ENCODE measurements around the gene ABL1. TPM values are rescaled to one million over a fixed set of nuclear protein-coding genes. Genes with fewer than 3 reads are reported as not detected.

The ABL1 gene
- 118 TPM for total RNA-seq (ENCODE audit: unreplicated experiment)
- long read RNA-seq, full-length matches to known transcripts, result 1 of 7 reads
- long read RNA-seq, partial matches to known transcripts, result 6 of 7 reads
- long read RNA-seq, other reads (novel, unspliced or antisense), result 0 of 7 reads

GRCh38 chr9:130834371-130835336 is at the start of gene ABL1:
TSS of gene ABL1 (plus strand) at chr9:130835254. CDS start at chr9:130835447, 193 bp downstream.
- H3K27me3 Mint-ChIP-seq (ENCODE audit: unreplicated experiment), result peaks cover 9% of the 10 kb centered on the region
- peak; percentile 70 for DNase-seq
- TF ChIP-seq, protein P1, sequence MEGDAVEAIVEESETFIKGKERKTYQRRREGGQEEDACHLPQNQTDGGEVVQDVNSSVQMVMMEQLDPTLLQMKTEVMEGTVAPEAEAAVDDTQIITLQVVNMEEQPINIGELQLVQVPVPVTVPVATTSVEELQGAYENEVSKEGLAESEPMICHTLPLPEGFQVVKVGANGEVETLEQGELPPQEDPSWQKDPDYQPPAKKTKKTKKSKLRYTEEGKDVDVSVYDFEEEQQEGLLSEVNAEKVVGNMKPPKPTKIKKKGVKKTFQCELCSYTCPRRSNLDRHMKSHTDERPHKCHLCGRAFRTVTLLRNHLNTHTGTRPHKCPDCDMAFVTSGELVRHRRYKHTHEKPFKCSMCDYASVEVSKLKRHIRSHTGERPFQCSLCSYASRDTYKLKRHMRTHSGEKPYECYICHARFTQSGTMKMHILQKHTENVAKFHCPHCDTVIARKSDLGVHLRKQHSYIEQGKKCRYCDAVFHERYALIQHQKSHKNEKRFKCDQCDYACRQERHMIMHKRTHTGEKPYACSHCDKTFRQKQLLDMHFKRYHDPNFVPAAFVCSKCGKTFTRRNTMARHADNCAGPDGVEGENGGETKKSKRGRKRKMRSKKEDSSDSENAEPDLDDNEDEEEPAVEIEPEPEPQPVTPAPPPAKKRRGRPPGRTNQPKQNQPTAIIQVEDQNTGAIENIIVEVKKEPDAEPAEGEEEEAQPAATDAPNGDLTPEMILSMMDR (IDR thresholded peaks at IDR 0.05; ENCODE audit: partially characterized antibody, unreplicated experiment), result no peak
- H3K36me3 Mint-ChIP-seq (ENCODE audit: unreplicated experiment), result no peaks in the 10 kb centered on the region
- peak within 1 kb of the TSS; percentile 99 for H3K4me3 Mint-ChIP-seq (ENCODE audit: unreplicated experiment)
- H3K27ac Mint-ChIP-seq (ENCODE audit: unreplicated experiment), result peak within 1 kb of the TSS; percentile 98
- H3K4me1 Mint-ChIP-seq (ENCODE audit: low read depth, unreplicated experiment), result peaks cover 48% of the 10 kb centered on the region
- peaks cover 15% of the 10 kb centered on the region for H3K9me3 Mint-ChIP-seq (ENCODE audit: unreplicated experiment)

DNA sequence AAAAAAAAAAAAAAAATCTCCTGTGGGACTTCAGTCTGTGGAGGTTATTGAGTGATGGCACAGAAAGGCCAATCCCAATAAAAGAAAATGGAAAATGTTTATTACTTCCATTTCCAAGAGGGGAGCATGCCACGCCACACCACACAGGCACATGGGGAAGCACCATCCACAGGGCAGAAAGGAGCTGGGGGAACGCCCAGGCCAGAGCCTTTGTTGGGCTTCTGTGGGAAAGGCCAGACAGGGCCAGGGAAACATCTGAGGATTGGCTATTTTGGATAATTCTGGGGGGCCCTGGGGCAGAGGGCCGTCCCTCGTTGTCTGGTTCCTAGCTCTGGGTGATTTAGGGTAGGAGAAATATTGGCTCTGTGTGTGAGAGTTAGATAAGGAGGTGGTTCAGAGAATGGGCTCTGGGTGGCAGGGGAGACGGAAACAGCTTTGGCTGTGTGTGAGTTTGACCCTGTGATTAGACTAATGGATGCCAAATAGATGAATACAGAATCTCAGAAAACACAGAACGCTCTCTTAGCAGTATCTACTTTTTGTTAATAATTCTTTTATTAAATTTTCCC is 49.0 kb upstream of the ABL1 start:
- Mint-ChIP-seq H3K4me3 (ENCODE audit: unreplicated experiment) (no peak overlapping the region), H3K4me1 (ENCODE audit: low read depth, unreplicated experiment) (no peaks in the 10 kb centered on the region), H3K9me3 (ENCODE audit: unreplicated experiment) (no peaks in the 10 kb centered on the region), H3K27ac (ENCODE audit: unreplicated experiment) (no peak overlapping the region), H3K27me3 (ENCODE audit: unreplicated experiment) (peaks cover 6% of the 10 kb centered on the region), H3K36me3 (ENCODE audit: unreplicated experiment) (peaks cover 15% of the 10 kb centered on the region)
- DNase-seq, result no peak
- TF ChIP-seq, protein P1 (IDR thresholded peaks at IDR 0.05; ENCODE audit: partially characterized antibody, unreplicated experiment), result no peak

- H3K36me3 Mint-ChIP-seq (ENCODE audit: unreplicated experiment), result peaks cover 15% of the 10 kb centered on the region
- H3K9me3 Mint-ChIP-seq (ENCODE audit: unreplicated experiment), result no peaks in the 10 kb centered on the region
Observed at GRCh38 chr9:130786526-130786925, 48.5 kb upstream of the ABL1 start.

GRCh38 chr9:130789747-130790672 is 45.0 kb upstream of the ABL1 start:
- TF ChIP-seq, protein P1 (IDR thresholded peaks at IDR 0.05; ENCODE audit: partially characterized antibody, unreplicated experiment), result no peak
- DNase-seq, result no peak
- H3K9me3 Mint-ChIP-seq (ENCODE audit: unreplicated experiment), result no peaks in the 10 kb centered on the region
- no peak overlapping the region for H3K4me3 Mint-ChIP-seq (ENCODE audit: unreplicated experiment)
- peaks cover 15% of the 10 kb centered on the region for H3K36me3 Mint-ChIP-seq (ENCODE audit: unreplicated experiment)
- H3K27ac Mint-ChIP-seq (ENCODE audit: unreplicated experiment), result no peak overlapping the region
- peaks cover 10% of the 10 kb centered on the region for H3K27me3 Mint-ChIP-seq (ENCODE audit: unreplicated experiment)
- H3K4me1 Mint-ChIP-seq (ENCODE audit: low read depth, unreplicated experiment), result no peaks in the 10 kb centered on the region

More at GRCh38 chr9:130786526-130786925, 48.5 kb upstream of the ABL1 start:
- Mint-ChIP-seq H3K27me3 (ENCODE audit: unreplicated experiment) (peaks cover 6% of the 10 kb centered on the region), H3K4me1 (ENCODE audit: low read depth, unreplicated experiment) (no peaks in the 10 kb centered on the region), H3K27ac (ENCODE audit: unreplicated experiment) (no peak overlapping the region), H3K4me3 (ENCODE audit: unreplicated experiment) (no peak overlapping the region)
- DNase-seq, result no peak
- TF ChIP-seq, protein P1 (IDR thresholded peaks at IDR 0.05; ENCODE audit: partially characterized antibody, unreplicated experiment), result no peak

Data from glutamatergic neuron (in vitro differentiated cells).